Measurements from ENCODE around the gene TRPT1. TPM values are rescaled to one million over a fixed set of nuclear protein-coding genes. Genes with fewer than 3 reads are reported as not detected.

Gene TRPT1
- total and polyA plus RNA-seq, 2 of the 4 experiments (the other 2 are of a cell fraction): 63.2 to 81.9 TPM

DNA sequence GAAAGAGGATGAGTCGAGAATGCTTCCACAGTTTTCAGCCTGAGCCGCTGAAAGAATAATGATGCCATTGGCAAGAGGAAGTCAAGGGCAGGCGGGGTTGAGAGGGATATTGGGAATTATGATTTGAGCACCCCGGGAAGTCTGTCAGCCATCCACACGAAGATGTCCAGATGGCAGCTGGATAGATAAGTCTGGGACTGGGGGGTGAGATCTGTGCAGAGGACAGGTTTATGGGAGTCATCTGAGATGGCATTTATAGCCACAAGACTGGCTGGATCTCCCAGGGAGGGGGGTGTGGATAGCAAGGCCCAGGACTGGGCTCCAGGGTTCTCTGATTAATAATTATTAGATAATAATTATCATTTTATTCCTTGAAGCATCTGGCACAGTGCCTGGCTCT lies 45.1 kb downstream of the TRPT1 start:
- no peak overlapping the region for H3K18ac ChIP-seq (ENCODE audit: low read depth, low read length)
- H3K9ac ChIP-seq (ENCODE audit: low read depth, low read length): 0 out of 2 replicates have a peak overlapping the region, but pooled peaks have one; percentile 3
- peak overlapping the region; percentile 40; the same call in 1 of the 2 replicates for H3K23ac ChIP-seq (ENCODE audit: low read depth, low read length)
- H3K79me1 ChIP-seq (ENCODE audit: low read depth in 1 of 2, low read length in 2 of 2): peaks cover 11 to 52% of the 10 kb centered on the region in 2 experiments; a peak in 3 of 4 replicates
- no peak overlapping the region; the same call in 1 of the 2 replicates for H2BK120ac ChIP-seq (ENCODE audit: low read depth, low read length)
- H3K9me3 ChIP-seq (ENCODE audit: control insufficient read depth, insufficient read depth, low read length): no peaks in the 10 kb centered on the region
- no TSS peak for BruUV-seq (replicated peaks)
- WGBS, 2 experiments (ENCODE audit: extremely low coverage in 2 of 2, insufficient read length in 1 of 2): 66% methylated on average over 5 of the region's 5 CpGs; no CpG with 5 or more reads in 1 of the 2 experiments
- peaks cover 6% of the 10 kb centered on the region; the same call in 1 of the 2 replicates for H4K20me1 ChIP-seq (ENCODE audit: insufficient read depth, low read length)
- H4K8ac ChIP-seq (ENCODE audit: low read depth in 2 of 2, low read length in 2 of 2): peak overlapping the region; percentile 3 to 83; a peak in 2 of 4 replicates
- no peak overlapping the region for H2BK20ac ChIP-seq (ENCODE audit: low read depth, low read length)
- no peak overlapping the region; the same call in 1 of the 2 replicates for H3K27ac ChIP-seq (ENCODE audit: insufficient read depth, low read length)
- dilution Hi-C loops (cut with HindIII; ENCODE audit: low sequenced_read_pairs, unreplicated experiment) (no loop called here), intact Hi-C loops (cut with micrococcal nuclease) (no loop called here), in situ Hi-C loops (cut with MboI; ENCODE audit: low sequenced_read_pairs) (no loop called here)
- H2AK9ac ChIP-seq (replicated peaks; ENCODE audit: low read depth, low read length, poor library complexity): peak overlapping the region; percentile 56
- no peak overlapping the region for H4K91ac ChIP-seq (ENCODE audit: insufficient read depth, low read depth, low read length)
- H3K4me1 ChIP-seq (ENCODE audit: control insufficient read depth, insufficient read depth, low read length): peaks cover 7% of the 10 kb centered on the region; the same call in 1 of the 2 replicates
- no peak overlapping the region for H2AK5ac ChIP-seq (ENCODE audit: low read depth, low read length)
- H2AFZ ChIP-seq (replicated peaks; ENCODE audit: low read length, poor library complexity): peak overlapping the region; percentile 5
- TF ChIP-seq SMC3 (IDR thresholded peaks at IDR 0.05; ENCODE audit: low read depth, low read length): no peak
- TF ChIP-seq, protein P1, sequence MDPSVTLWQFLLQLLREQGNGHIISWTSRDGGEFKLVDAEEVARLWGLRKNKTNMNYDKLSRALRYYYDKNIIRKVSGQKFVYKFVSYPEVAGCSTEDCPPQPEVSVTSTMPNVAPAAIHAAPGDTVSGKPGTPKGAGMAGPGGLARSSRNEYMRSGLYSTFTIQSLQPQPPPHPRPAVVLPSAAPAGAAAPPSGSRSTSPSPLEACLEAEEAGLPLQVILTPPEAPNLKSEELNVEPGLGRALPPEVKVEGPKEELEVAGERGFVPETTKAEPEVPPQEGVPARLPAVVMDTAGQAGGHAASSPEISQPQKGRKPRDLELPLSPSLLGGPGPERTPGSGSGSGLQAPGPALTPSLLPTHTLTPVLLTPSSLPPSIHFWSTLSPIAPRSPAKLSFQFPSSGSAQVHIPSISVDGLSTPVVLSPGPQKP (IDR thresholded peaks at IDR 0.05; ENCODE audit: borderline replicate concordance, low read depth, low read length): no peak
- no peak for TF ChIP-seq MAZ (IDR thresholded peaks at IDR 0.05; ENCODE audit: borderline replicate concordance, low read depth, low read length)
- no peak for TF ChIP-seq MAFK (IDR thresholded peaks at IDR 0.05; ENCODE audit: low read depth, low read length)
- TF ChIP-seq CEBPB (IDR thresholded peaks at IDR 0.05; ENCODE audit: low read depth, low read length): no peak
- no peak for TF ChIP-seq CHD1 (IDR thresholded peaks at IDR 0.05; ENCODE audit: low read depth, low read length)
- TF ChIP-seq RFX5 (IDR thresholded peaks at IDR 0.05; ENCODE audit: low read depth, low read length): no peak
- CTCF ChIA-PET: interaction anchor here (0.6 kb wide), 1 partner anchor 519 kb away, joined by 4 read pairs; no protein-coding TSS in a partner anchor
- H3K4me3 ChIP-seq (ENCODE audit: insufficient read depth, low read depth, low read length): no peak overlapping the region
- H2BK5ac ChIP-seq (ENCODE audit: low read depth, low read length, poor library complexity, severe bottlenecking): no peak overlapping the region
- no peak for DNase-seq
- no peak overlapping the region; the same call in 1 of the 2 replicates for H3K4me2 ChIP-seq (ENCODE audit: low read depth, low read length)
- H2BK15ac ChIP-seq (ENCODE audit: low read depth, low read length): no peak overlapping the region
- no peak for ATAC-seq (ENCODE audit: low read depth)
- H3K14ac ChIP-seq (replicated peaks; ENCODE audit: low read depth, low read length): peak overlapping the region; percentile 58; the same call in 1 of the 2 replicates
- H4K5ac ChIP-seq (ENCODE audit: low read depth, low read length): no peak overlapping the region
- no peaks in the 10 kb centered on the region for H3K27me3 ChIP-seq (ENCODE audit: control insufficient read depth, insufficient read depth, low read length)
- H3K9me1 ChIP-seq (ENCODE audit: insufficient read depth, low read length): peaks cover 15% of the 10 kb centered on the region; the same call in 1 of the 2 replicates
- H3K36me3 ChIP-seq (ENCODE audit: control insufficient read depth, insufficient read depth, low read length): no peaks in the 10 kb centered on the region
- POLR2A ChIA-PET (ENCODE audit: unreplicated experiment): interaction anchor here (0.5 kb wide), 1 partner anchor 10 kb away, joined by 8 read pairs; no protein-coding TSS in a partner anchor
- no peak overlapping the region for H3K56ac ChIP-seq (ENCODE audit: extremely low read depth, insufficient read depth, low read length)
- H3K4ac ChIP-seq (ENCODE audit: low read depth, low read length): peak overlapping the region; percentile 23; the same call in 1 of the 2 replicates

Measured in IMR-90 (cell line).